Fibroblast of skin of scalp (primary cell): ENCODE data around the gene RNF34.

Experiments used
- DNase-seq: peaks from one replicate; pipeline ENCODE4 v3.0.0-alpha.2; 2013

The RNF34 gene

GRCh38 chr12:121467638-121468498 lies 68.0 kb downstream of the RNF34 start:
- peak; percentile 14 for DNase-seq

GRCh38 chr12:121468499-121468801 lies 68.5 kb downstream of the RNF34 start:
- no peak for DNase-seq

- DNase-seq: no peak
Observed at GRCh38 chr12:121470751-121471150, 70.8 kb downstream of the RNF34 start.

- no peak for DNase-seq
Observed at GRCh38 chr12:121472150-121472905, 72.4 kb downstream of the RNF34 start.
